Common myeloid progenitor, CD34-positive (primary cell): ENCODE measurements around the gene ZFP36.

Source experiments
- CTCF ChIA-PET: fragments of 350-600 bp; sonication (Branson Sonifier 250); formaldehyde crosslinking; loops from one replicate; lab custom pipeline; 2021; ENCODE audit warnings: antibody characterized with exemption; lab: Charles Lee
- POLR2A ChIA-PET: fragments of 350-600 bp; sonication (Branson Sonifier 250); formaldehyde crosslinking; loops from one replicate; lab custom pipeline; 2021; ENCODE audit warnings: antibody characterized with exemption; lab: Charles Lee
- DNase-seq, 3 donors: peaks; one replicate each; pipeline versions ENCODE4 v3.0.0 to v3.0.0-alpha.2; 2013
- H3K27ac ChIP-seq, 2 experiments: 1 replicate in 1 of 2; 2 replicates in 1 of 2; pipeline ENCODE4 v1.7.0; 2013; ENCODE audit warnings: inconsistent platforms in 2 of 2, low read length in 2 of 2, mild to moderate bottlenecking in 2 of 2, low read depth in 1 of 2, moderate library complexity in 1 of 2; ENCODE audit not compliant: severe bottlenecking in 2 of 2, insufficient read depth in 1 of 2, poor library complexity in 1 of 2
- H3K27me3 ChIP-seq, 5 experiments: replicated peaks in 2 of 5; 1 replicate in 3 of 5; 2 replicates in 2 of 5; pipeline versions ENCODE4 v1.6.1 to v1.7.0; 2013; ENCODE audit warnings: low read length in 4 of 5, mild to moderate bottlenecking in 2 of 5, moderate library complexity in 2 of 5, inconsistent platforms in 1 of 5; ENCODE audit not compliant: insufficient read depth in 5 of 5, control insufficient read depth in 4 of 5
- H3K36me3 ChIP-seq, 4 experiments: 1 replicate in 2 of 4; 2 replicates in 2 of 4; pipeline versions ENCODE4 v1.6.1 to v1.7.0; 2013; ENCODE audit warnings: low read length in 3 of 4, control low read depth in 1 of 4, mild to moderate bottlenecking in 1 of 4; ENCODE audit not compliant: control insufficient read depth in 4 of 4, insufficient read depth in 4 of 4
- H3K4me1 ChIP-seq, 4 experiments: 1 replicate in 3 of 4; 2 replicates in 1 of 4; pipeline versions ENCODE4 v1.6.1 to v1.7.1; 2013; ENCODE audit warnings: low read length in 3 of 4, mild to moderate bottlenecking in 3 of 4, control low read depth in 1 of 4, inconsistent platforms in 1 of 4, moderate library complexity in 1 of 4; ENCODE audit not compliant: control insufficient read depth in 4 of 4, insufficient read depth in 4 of 4; ENCODE audit errors: control extremely low read depth in 1 of 4
- H3K4me3 ChIP-seq, 7 experiments: 1 replicate in 4 of 7; 2 replicates in 3 of 7; pipeline versions ENCODE4 v1.5.1 to v1.7.0; 2013; ENCODE audit warnings: mild to moderate bottlenecking in 7 of 7, low read length in 6 of 7, moderate library complexity in 6 of 7, inconsistent platforms in 2 of 7, low read depth in 2 of 7, control low read depth in 1 of 7; ENCODE audit not compliant: insufficient read depth in 4 of 7, control insufficient read depth in 1 of 7; ENCODE audit errors: extremely low read depth in 1 of 7
- H3K9me3 ChIP-seq, 5 experiments: 1 replicate in 4 of 5; 2 replicates in 1 of 5; pipeline versions ENCODE4 v1.6.1 to v1.7.1; 2013; ENCODE audit warnings: low read length in 4 of 5, mild to moderate bottlenecking in 2 of 5, inconsistent platforms in 1 of 5, low read depth in 1 of 5, moderate library complexity in 1 of 5; ENCODE audit not compliant: control insufficient read depth in 4 of 5, insufficient read depth in 2 of 5; ENCODE audit errors: control extremely low read depth in 1 of 5
- WGBS: methylation state at CpG from one replicate; pipeline ENCODE4 v1.1.5; 2013; ENCODE audit not compliant: insufficient coverage; 5-methylcytosine and 5-hydroxymethylcytosine counted together

ZFP36 gene

GRCh38 chr19:39410831-39411080, 4.1 kb downstream of the ZFP36 start:
- Histone ChIP-seq H3K36me3 (peaks cover 5 to 19% (median 10%) of the 10 kb centered on the region in 4 experiments), H3K4me3 (peak overlapping the region in 6 of 7 experiments; percentile 64 to 100 (median 88)), H3K4me1 (peaks cover 20 to 66% (median 54%) of the 10 kb centered on the region in 4 experiments), H3K27ac (peak overlapping the region; percentile 72 to 95), H3K27me3 (no peaks in the 10 kb centered on the region), H3K9me3 (no peaks in the 10 kb centered on the region)
- no peak for DNase-seq
- 71% methylated on average over 1 of the region's 1 CpG for WGBS
- POLR2A ChIA-PET, result interaction anchor here (0.5 to 2.3 kb wide), 4 partner anchors 8 to 198 kb away, joined by 5 to 47 read pairs (median 30); partner anchors contain the start of genes MED29 and PAF1
- CTCF ChIA-PET, result interaction anchor here (1.3 to 2.3 kb wide), 5 partner anchors 11 to 72 kb away, joined by 3 to 119 read pairs (median 5); partner anchors contain the start of genes MED29 and PAF1

- Histone ChIP-seq H3K27ac (peak overlapping the region; percentile 72 to 95), H3K36me3 (peaks cover 5 to 19% (median 10%) of the 10 kb centered on the region in 4 experiments), H3K27me3 (no peaks in the 10 kb centered on the region), H3K4me3 (peak overlapping the region in 6 of 7 experiments; percentile 41 to 98 (median 80)), H3K4me1 (peaks cover 16 to 61% (median 49%) of the 10 kb centered on the region in 4 experiments), H3K9me3 (no peaks in the 10 kb centered on the region)
- WGBS, result 47% methylated on average over 5 of the region's 9 CpGs
- POLR2A ChIA-PET, result interaction anchor here (0.5 to 2.3 kb wide), 7 partner anchors 9 to 199 kb away, joined by 4 to 47 read pairs (median 16); partner anchors contain the start of genes MED29, PAF1, RPS16 and SAMD4B
- CTCF ChIA-PET, result interaction anchor here (0.6 to 2.3 kb wide), 14 partner anchors 9 to 72 kb away, joined by 3 to 119 read pairs (median 4); partner anchors contain the start of genes MED29, PAF1 and SAMD4B
- DNase-seq, result peak in 1 of 3 donors; percentile 37
These were observed 4.6 kb downstream of the ZFP36 start for GRCh38 chr19:39411081-39411831.

GRCh38 chr19:39411832-39412099, 5.1 kb downstream of the ZFP36 start:
- ChIA-PET POLR2A (interaction anchor here (1.4 to 2.3 kb wide), 6 partner anchors 9 to 70 kb away, joined by 4 to 47 read pairs (median 18); partner anchors contain the start of genes MED29, PAF1, RPS16 and SAMD4B), CTCF (interaction anchor here (0.6 to 2.3 kb wide), 15 partner anchors 9 to 73 kb away, joined by 3 to 119 read pairs (median 4); partner anchors contain the start of genes MED29, PAF1 and SAMD4B)
- DNase-seq, result peak; percentile 91 to 96 (median 93)
- H3K36me3 ChIP-seq, result peaks cover 5 to 21% (median 10%) of the 10 kb centered on the region in 4 experiments
- peaks cover 16 to 60% (median 48%) of the 10 kb centered on the region in 4 experiments for H3K4me1 ChIP-seq
- peak overlapping the region in 6 of 7 experiments; percentile 41 to 98 (median 80) for H3K4me3 ChIP-seq
- no peaks in the 10 kb centered on the region for H3K9me3 ChIP-seq
- no peaks in the 10 kb centered on the region for H3K27me3 ChIP-seq
- peak overlapping the region; percentile 23 to 95 for H3K27ac ChIP-seq
- WGBS, result 0% methylated on average over 2 of the region's 7 CpGs

- peaks cover 5 to 22% (median 10%) of the 10 kb centered on the region in 4 experiments for H3K36me3 ChIP-seq
- H3K27ac ChIP-seq, result peak within 1 kb of the TSS; percentile 75 to 95
- H3K4me3 ChIP-seq, result peak within 1 kb of the TSS; percentile 79 to 98 (median 90)
- no peaks in the 10 kb centered on the region for H3K27me3 ChIP-seq
- POLR2A ChIA-PET, result interaction anchor here (0.6 to 2.3 kb wide), 7 partner anchors 10 to 70 kb away, joined by 3 to 47 read pairs (median 16); partner anchors contain the start of genes MED29, PAF1, RPS16 and SAMD4B
- peak; percentile 99 to 100 (median 100) for DNase-seq
- peaks cover 16 to 60% (median 48%) of the 10 kb centered on the region in 4 experiments for H3K4me1 ChIP-seq
- no peaks in the 10 kb centered on the region for H3K9me3 ChIP-seq
- 0% methylated on average over 37 of the region's 60 CpGs for WGBS
- CTCF ChIA-PET, result interaction anchor here (0.6 to 2.3 kb wide), 11 partner anchors 8 to 73 kb away, joined by 3 to 119 read pairs (median 4); partner anchors contain the start of genes MED29, PAF1 and SAMD4B
These were observed 5.6 kb downstream of the ZFP36 start, which contains the start of gene PLEKHG2 for GRCh38 chr19:39412100-39412866. TSS of gene PLEKHG2 (plus strand) at chr19:39412669. CDS start at chr19:39414087, 1,418 bp downstream.

- CTCF ChIA-PET, result interaction anchor here (1.9 to 2.3 kb wide), 2 partner anchors 13 to 21 kb away, joined by 8 to 119 read pairs; no protein-coding TSS in a partner anchor
- H3K36me3 ChIP-seq, result peaks cover 4 to 20% (median 7%) of the 10 kb centered on the region in 4 experiments
- H3K9me3 ChIP-seq, result no peaks in the 10 kb centered on the region
- POLR2A ChIA-PET, result interaction anchor here (0.6 to 2.3 kb wide), 6 partner anchors 10 to 70 kb away, joined by 3 to 47 read pairs (median 18); partner anchors contain the start of genes MED29, PAF1 and RPS16
- peak overlapping the region; percentile 75 to 95 for H3K27ac ChIP-seq
- DNase-seq, result no peak
- peak overlapping the region; percentile 57 to 98 (median 86) for H3K4me3 ChIP-seq
- peaks cover 16 to 54% (median 45%) of the 10 kb centered on the region in 4 experiments for H3K4me1 ChIP-seq
- H3K27me3 ChIP-seq, result no peaks in the 10 kb centered on the region
- WGBS, result under 1% methylated on average over 23 of the region's 24 CpGs
These were observed 6.2 kb downstream of the ZFP36 start for GRCh38 chr19:39412867-39413271.

DNA sequence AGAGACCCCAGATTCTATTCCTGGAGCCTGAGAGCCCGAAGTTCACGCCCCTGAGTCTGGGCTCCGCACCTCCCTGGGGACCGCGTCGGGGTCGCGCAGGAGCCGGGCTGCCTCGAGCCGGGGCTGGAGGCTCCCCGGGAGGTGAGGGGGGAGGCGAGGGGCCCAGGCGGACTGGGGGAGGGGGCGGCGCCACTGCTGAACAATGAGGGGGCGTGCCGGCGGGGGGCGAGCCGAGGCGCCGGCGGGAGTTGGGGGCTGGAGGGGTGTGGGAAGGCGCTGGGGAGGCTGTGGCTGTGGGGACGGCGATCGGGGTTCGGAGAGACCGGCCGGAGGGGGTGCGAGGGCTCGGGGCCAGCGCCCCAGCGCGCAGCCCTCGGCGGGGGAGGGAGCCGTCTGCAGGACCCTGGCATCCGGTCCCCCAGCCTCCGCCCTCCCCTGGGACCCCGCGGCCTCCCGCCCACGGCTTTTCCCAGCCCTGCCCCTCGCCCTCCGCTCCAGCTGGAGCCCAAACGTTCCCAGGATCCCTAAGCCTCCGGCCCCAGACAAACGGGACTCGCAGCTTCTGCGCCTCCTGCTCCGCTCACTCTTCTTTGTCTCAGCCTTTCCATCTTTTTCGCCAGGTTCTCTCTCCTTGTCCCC, 6.7 kb downstream of the ZFP36 start:
- CTCF ChIA-PET, result interaction anchor here (0.7 to 2.8 kb wide), 5 partner anchors 14 to 90 kb away, joined by 3 to 14 read pairs (median 4); no protein-coding TSS in a partner anchor
- Histone ChIP-seq H3K4me3 (peak overlapping the region; percentile 57 to 98 (median 86)), H3K27ac (peak overlapping the region; percentile 75 to 95), H3K9me3 (no peaks in the 10 kb centered on the region), H3K27me3 (no peaks in the 10 kb centered on the region), H3K36me3 (peaks cover 0 to 18% (median 3%) of the 10 kb centered on the region in 4 experiments), H3K4me1 (peaks cover 16 to 49% (median 39%) of the 10 kb centered on the region in 4 experiments)
- WGBS, result 5% methylated on average over 42 of the region's 54 CpGs
- POLR2A ChIA-PET, result interaction anchor here (0.7 to 2.0 kb wide), 3 partner anchors 22 kb away, joined by 3 to 16 read pairs (median 4); partner anchors contain the start of genes MED29, PAF1 and RPS16
- DNase-seq, result peak in 2 of 3 donors; percentile 42 to 50
